GM18520 (cell line): ENCODE measurements around the gene LRRTM3.

Source experiments
- ATAC-seq: cut with Tn5 transposase; IDR thresholded peaks from one replicate; pipeline ENCODE4 v1.9.1; 2021; ENCODE audit not compliant: unreplicated experiment

LRRTM3 gene

GRCh38 chr10:66925896-66926715, at the start of gene LRRTM3:
LRRTM3 (plus strand) TSS chr10:66926036.
- ATAC-seq: peak; percentile 100

GRCh38 chr10:66877361-66877760, 48.5 kb upstream of the LRRTM3 start:
- no peak for ATAC-seq

GRCh38 chr10:66880292-66880691, 45.5 kb upstream of the LRRTM3 start:
- ATAC-seq: no peak

- ATAC-seq: no peak
Measured at GRCh38 chr10:66880826-66881225, 45.0 kb upstream of the LRRTM3 start.

GRCh38 chr10:66881814-66882213, 44.0 kb upstream of the LRRTM3 start:
- ATAC-seq: no peak

GRCh38 chr10:66882271-66882670, 43.6 kb upstream of the LRRTM3 start:
- no peak for ATAC-seq

GRCh38 chr10:66886848-66887247, 39.0 kb upstream of the LRRTM3 start:
- ATAC-seq: no peak

- no peak for ATAC-seq
Measured at GRCh38 chr10:66888237-66888636, 37.6 kb upstream of the LRRTM3 start.

- no peak for ATAC-seq
Measured at GRCh38 chr10:66892871-66893270, 33.0 kb upstream of the LRRTM3 start.

- no peak for ATAC-seq
Measured at GRCh38 chr10:66910671-66911070, 15.2 kb upstream of the LRRTM3 start.

GRCh38 chr10:66916030-66916429, 9.8 kb upstream of the LRRTM3 start:
- ATAC-seq: no peak

GRCh38 chr10:66917104-66917503, 8.7 kb upstream of the LRRTM3 start:
- ATAC-seq: no peak

GRCh38 chr10:66919248-66919647, 6.6 kb upstream of the LRRTM3 start:
- ATAC-seq: no peak

GRCh38 chr10:66924674-66925345, 1.0 kb upstream of the LRRTM3 start:
- no peak for ATAC-seq

- no peak for ATAC-seq
Measured at GRCh38 chr10:66925373-66925772, 463 bp upstream of the LRRTM3 start.

GRCh38 chr10:66926841-66927240, 1.0 kb downstream of the LRRTM3 start:
- ATAC-seq: no peak

GRCh38 chr10:66927251-66927935, 1.6 kb downstream of the LRRTM3 start:
- no peak for ATAC-seq

- no peak for ATAC-seq
Measured at GRCh38 chr10:66927971-66928770, 2.3 kb downstream of the LRRTM3 start.

- no peak for ATAC-seq
Measured at GRCh38 chr10:66928776-66929175, 2.9 kb downstream of the LRRTM3 start.

- ATAC-seq: no peak
Measured at GRCh38 chr10:66929375-66929774, 3.5 kb downstream of the LRRTM3 start.

- peak; percentile 64 for ATAC-seq
Measured at GRCh38 chr10:66931340-66931948, 5.6 kb downstream of the LRRTM3 start.
